Frontal cortex (tissue), 4 donors: Measurements from ENCODE around the gene NUDT10. TPM values are rescaled to one million over a fixed set of nuclear protein-coding genes. Genes with fewer than 3 reads are reported as not detected.
"Not testable (repeated sequence)": the region's sequence is repeated elsewhere in the genome, so short reads cannot be mapped to it uniquely, and the experiment has no call there.

Experiments
- DNase-seq, 2 donors: peaks; one replicate each; pipeline ENCODE4 v3.0.0; 2012; ENCODE audit warnings: low spot score in 2 of 2
- FAIRE-seq: peaks from 2 replicates; lab custom pipeline; 2012; peaks lifted over from hg19 to GRCh38; lab: Jason Lieb, UNC
- total RNA-seq: library from RNA; depleted of rRNA; stranded (reverse); fragments of >200 nt; gene quantifications from one replicate; pipeline ENCODE4 v1.2.3, GENCODE V29; 2014
- donor health status: control.
- donor health status: control.
- donor health status: control.

NUDT10 gene
- total RNA-seq: 49.3 TPM

GRCh38 chrX:51332188-51332942, at the start of gene NUDT10:
Gene NUDT10 (plus strand): TSS chrX:51332822. CDS start chrX:51332966, 144 bp downstream.
- peak; percentile 15 to 25 for DNase-seq
- FAIRE-seq: no peak

- no peak for FAIRE-seq
- no peak for DNase-seq
These were observed 40.2 kb upstream of the NUDT10 start for GRCh38 chrX:51292421-51292820.

GRCh38 chrX:51296138-51296537, 36.5 kb upstream of the NUDT10 start:
- FAIRE-seq: no peak
- no peak for DNase-seq

- FAIRE-seq: no peak
These were observed 16.4 kb upstream of the NUDT10 start for GRCh38 chrX:51316271-51316670.

GRCh38 chrX:51332943-51333785, 542 bp downstream of the NUDT10 start:
- DNase-seq, FAIRE-seq: not testable (repeated sequence)

More at GRCh38 chrX:51316271-51316670, 16.4 kb upstream of the NUDT10 start:
- no peak for DNase-seq

GRCh38 chrX:51334276-51334675, 1.7 kb downstream of the NUDT10 start:
- no peak for DNase-seq
- FAIRE-seq: no peak

- DNase-seq (peak; percentile 18), FAIRE-seq (no peak)
These were observed 4.0 kb downstream of the NUDT10 start for GRCh38 chrX:51336584-51336983.

GRCh38 chrX:51361251-51361650, 28.6 kb downstream of the NUDT10 start:
- DNase-seq: no peak
- FAIRE-seq: no peak

GRCh38 chrX:51376672-51377071, 44.0 kb downstream of the NUDT10 start:
- FAIRE-seq: no peak
- no peak for DNase-seq

Other genes with a start within 250 kb of the NUDT10 start
- 115 TPM for gene NUDT11, start 163.8 kb downstream of the NUDT10 start, total RNA-seq